Breast epithelium (tissue), 3 donors: Measurements from ENCODE around the gene KCNE4.

Experiments used
- POLR2A ChIP-seq: fragments of 450-650 bp; IDR thresholded peaks from one replicate; pipeline ENCODE4 v1.6.1; 2016; ENCODE audit warnings: antibody characterized with exemption, mild to moderate bottlenecking, moderate library complexity
- TF ChIP-seq, protein P1 (sequence below), 3 donors: fragments of 450-650 bp; IDR thresholded peaks; one replicate each; pipeline ENCODE4 v1.5.1; 2016 to 2017; ENCODE audit warnings: antibody characterized with exemption in 3 of 3, mild to moderate bottlenecking in 3 of 3, moderate library complexity in 3 of 3

DNA sequence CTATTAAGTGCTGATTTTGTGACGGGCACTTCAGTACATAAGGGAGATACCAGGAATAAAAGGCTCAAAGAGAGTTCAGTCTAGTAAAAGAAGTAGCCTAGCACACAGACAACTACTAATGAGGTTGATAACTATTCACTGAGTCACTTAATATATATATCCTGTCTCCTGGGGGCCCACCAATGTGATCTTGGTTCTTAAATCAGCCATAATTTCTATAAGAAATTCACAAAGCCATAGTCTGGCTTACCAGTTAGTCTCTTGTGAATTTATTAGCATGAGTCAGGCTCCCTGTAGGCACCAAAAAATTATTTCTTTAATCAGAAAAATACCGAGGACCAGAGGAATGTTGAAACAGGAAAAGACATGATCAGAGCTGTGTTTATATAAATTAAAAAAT is 10.4 kb downstream of the KCNE4 start:
- TF ChIP-seq POLR2A: no peak
- TF ChIP-seq, protein P1, sequence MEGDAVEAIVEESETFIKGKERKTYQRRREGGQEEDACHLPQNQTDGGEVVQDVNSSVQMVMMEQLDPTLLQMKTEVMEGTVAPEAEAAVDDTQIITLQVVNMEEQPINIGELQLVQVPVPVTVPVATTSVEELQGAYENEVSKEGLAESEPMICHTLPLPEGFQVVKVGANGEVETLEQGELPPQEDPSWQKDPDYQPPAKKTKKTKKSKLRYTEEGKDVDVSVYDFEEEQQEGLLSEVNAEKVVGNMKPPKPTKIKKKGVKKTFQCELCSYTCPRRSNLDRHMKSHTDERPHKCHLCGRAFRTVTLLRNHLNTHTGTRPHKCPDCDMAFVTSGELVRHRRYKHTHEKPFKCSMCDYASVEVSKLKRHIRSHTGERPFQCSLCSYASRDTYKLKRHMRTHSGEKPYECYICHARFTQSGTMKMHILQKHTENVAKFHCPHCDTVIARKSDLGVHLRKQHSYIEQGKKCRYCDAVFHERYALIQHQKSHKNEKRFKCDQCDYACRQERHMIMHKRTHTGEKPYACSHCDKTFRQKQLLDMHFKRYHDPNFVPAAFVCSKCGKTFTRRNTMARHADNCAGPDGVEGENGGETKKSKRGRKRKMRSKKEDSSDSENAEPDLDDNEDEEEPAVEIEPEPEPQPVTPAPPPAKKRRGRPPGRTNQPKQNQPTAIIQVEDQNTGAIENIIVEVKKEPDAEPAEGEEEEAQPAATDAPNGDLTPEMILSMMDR (IDR thresholded peaks at IDR 0.05): no peak
